Mesenteric fat pad (tissue), 1 donor: ENCODE results near the gene SEMG1. TPM values are rescaled to one million over a fixed set of nuclear protein-coding genes. Genes with fewer than 3 reads are reported as not detected.

Experiments used
- DNase-seq: peaks from one replicate; pipeline ENCODE4 v3.0.0-alpha.2; 2020; ENCODE audit warnings: low spot score
- total RNA-seq: library from RNA; stranded (reverse); fragmentation: NEBNext Ultra II Directional; extraction: Animal tissue kit (Norgen Biotek cat#: 25700); gene quantifications from one replicate; pipeline ENCODE4 v1.2.1, GENCODE V29; 2021
- donor health status: DM: yes; HTN: yes; CAD: no.

Gene SEMG1
- total RNA-seq, 1 donor from 2014 or later = not detected

- DNase-seq = no peak
These were observed 11.8 kb downstream of the SEMG1 start for GRCh38 chr20:45218636-45219035.

- DNase-seq = no peak
These were observed 14.2 kb downstream of the SEMG1 start, which contains the start of gene SEMG2 for GRCh38 chr20:45221076-45221475. Gene SEMG2 (plus strand): TSS chr20:45221373. CDS start chr20:45221390, 17 bp downstream.

- no peak for DNase-seq
These were observed 16.3 kb downstream of the SEMG1 start for GRCh38 chr20:45223136-45223535.

- DNase-seq = no peak
These were observed 19.5 kb downstream of the SEMG1 start for GRCh38 chr20:45226287-45226686.

- no peak for DNase-seq
These were observed 22.6 kb downstream of the SEMG1 start for GRCh38 chr20:45229264-45230056.

GRCh38 chr20:45230631-45231030, 23.8 kb downstream of the SEMG1 start:
- DNase-seq = no peak

GRCh38 chr20:45235995-45236394, 29.2 kb downstream of the SEMG1 start:
- no peak for DNase-seq

- DNase-seq = no peak
These were observed 31.3 kb downstream of the SEMG1 start for GRCh38 chr20:45238139-45238538.

- no peak for DNase-seq
These were observed 39.3 kb downstream of the SEMG1 start for GRCh38 chr20:45246109-45246508.

- no peak for DNase-seq
These were observed 41.0 kb downstream of the SEMG1 start for GRCh38 chr20:45247865-45248264.

GRCh38 chr20:45248609-45249008, 41.8 kb downstream of the SEMG1 start:
- DNase-seq = no peak

GRCh38 chr20:45251884-45252560, 45.2 kb downstream of the SEMG1 start:
- DNase-seq = no peak

- DNase-seq = no peak
These were observed 46.4 kb downstream of the SEMG1 start for GRCh38 chr20:45253261-45253660.

GRCh38 chr20:45254383-45255262, 47.8 kb downstream of the SEMG1 start, which contains the start of gene SLPI:
Gene SLPI (minus strand): TSS chr20:45254564. CDS start chr20:45254543, 21 bp downstream.
- no peak for DNase-seq

GRCh38 chr20:45257161-45257560, 50.3 kb downstream of the SEMG1 start:
- no peak for DNase-seq

GRCh38 chr20:45257711-45258110, 50.9 kb downstream of the SEMG1 start:
- DNase-seq = no peak

GRCh38 chr20:45258259-45258658, 51.4 kb downstream of the SEMG1 start:
- no peak for DNase-seq

- no peak for DNase-seq
These were observed 51.8 kb downstream of the SEMG1 start for GRCh38 chr20:45258664-45259063.
